AG10803 (cell line): Measurements from ENCODE around the gene RITA1.

Experiments used
- DNase-seq: peaks from one replicate; pipeline ENCODE4 v3.0.0; 2010; ENCODE audit warnings: low read depth
- H3K4me3 ChIP-seq: 2 replicates; pipeline ENCODE4 v1.5.1; 2011; ENCODE audit warnings: mild to moderate bottlenecking, low read length, control low read depth
- TF ChIP-seq, protein P1 (sequence below): conservative IDR thresholded peaks from 2 replicates; pipeline ENCODE4 v1.5.1; 2011; ENCODE audit warnings: mild to moderate bottlenecking, low read length, control low read depth, inconsistent platforms

RITA1 gene

DNA sequence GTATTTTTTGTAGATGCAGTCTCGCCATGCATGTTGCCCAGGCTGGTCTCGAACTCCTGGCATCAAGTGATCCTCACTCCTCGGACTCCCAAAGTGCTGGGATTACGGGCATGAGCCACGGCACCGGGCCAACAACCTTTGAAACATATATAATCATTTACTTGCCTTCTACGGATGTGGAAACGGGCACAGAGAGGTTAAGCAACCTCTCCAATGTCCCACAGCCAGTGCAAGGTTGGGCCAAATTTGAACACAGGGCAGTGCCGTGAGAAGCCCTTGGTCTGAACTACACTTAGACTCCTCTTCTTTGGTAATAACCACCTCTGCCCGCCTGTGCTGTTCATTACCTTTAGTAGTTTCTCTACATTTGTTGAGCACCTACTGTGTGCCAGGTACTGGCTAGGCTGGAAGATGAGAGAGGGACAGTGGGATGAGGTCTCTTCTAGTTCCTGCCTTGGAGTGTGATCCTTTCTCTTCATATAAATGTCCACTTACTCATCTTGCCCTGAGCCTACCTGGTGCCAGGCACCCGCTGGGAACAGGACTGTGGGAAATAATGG lies 2.4 kb upstream of the RITA1 start:
- TF ChIP-seq, protein P1, sequence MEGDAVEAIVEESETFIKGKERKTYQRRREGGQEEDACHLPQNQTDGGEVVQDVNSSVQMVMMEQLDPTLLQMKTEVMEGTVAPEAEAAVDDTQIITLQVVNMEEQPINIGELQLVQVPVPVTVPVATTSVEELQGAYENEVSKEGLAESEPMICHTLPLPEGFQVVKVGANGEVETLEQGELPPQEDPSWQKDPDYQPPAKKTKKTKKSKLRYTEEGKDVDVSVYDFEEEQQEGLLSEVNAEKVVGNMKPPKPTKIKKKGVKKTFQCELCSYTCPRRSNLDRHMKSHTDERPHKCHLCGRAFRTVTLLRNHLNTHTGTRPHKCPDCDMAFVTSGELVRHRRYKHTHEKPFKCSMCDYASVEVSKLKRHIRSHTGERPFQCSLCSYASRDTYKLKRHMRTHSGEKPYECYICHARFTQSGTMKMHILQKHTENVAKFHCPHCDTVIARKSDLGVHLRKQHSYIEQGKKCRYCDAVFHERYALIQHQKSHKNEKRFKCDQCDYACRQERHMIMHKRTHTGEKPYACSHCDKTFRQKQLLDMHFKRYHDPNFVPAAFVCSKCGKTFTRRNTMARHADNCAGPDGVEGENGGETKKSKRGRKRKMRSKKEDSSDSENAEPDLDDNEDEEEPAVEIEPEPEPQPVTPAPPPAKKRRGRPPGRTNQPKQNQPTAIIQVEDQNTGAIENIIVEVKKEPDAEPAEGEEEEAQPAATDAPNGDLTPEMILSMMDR = no peak
- no peak for DNase-seq
- H3K4me3 ChIP-seq = no peak overlapping the region

DNA sequence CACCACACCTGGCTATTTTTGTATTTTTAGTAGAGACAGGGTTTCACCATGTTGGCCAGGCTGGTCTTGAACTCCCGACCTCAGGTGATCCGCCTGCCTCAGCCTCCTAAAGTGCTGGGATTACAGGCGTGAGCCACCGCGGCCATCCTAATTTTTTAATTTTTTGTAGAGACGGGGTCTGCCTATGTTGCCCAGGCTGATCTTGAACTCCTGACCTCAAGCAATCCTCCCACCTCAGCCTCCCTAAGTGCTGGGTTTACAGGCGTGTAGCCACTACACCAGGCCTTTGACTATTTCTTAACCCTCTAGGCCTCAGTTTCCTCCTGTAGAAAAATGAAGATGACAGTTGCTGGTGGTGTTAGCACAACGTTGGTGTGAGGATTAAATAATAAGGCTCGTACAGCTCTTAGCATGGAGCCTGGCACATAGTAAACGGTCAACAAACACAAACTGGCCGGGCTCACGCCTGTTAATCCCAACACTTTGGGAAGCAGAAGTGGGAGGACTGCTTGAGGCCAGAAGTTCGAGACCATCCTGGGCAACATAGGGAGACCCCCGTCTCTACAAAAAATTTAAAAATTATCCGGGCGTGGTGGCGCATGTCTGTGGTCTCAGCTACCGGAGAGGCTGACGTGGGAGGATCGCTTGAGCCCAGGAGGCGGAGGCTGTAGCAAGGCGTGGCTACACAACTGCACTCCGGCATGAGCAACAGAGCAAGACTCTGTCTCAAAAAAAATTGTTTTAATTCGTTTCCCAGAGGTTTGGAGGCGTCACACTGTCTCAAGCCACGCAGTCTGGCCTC lies 1.2 kb upstream of the RITA1 start:
- peak overlapping the region; percentile 86 for H3K4me3 ChIP-seq
- DNase-seq = no peak
- TF ChIP-seq, protein P1 = no peak

GRCh38 chr12:113184900-113185179 lies 681 bp upstream of the RITA1 start:
- peak; percentile 89 for DNase-seq
- TF ChIP-seq, protein P1 = no peak
- peak overlapping the region; percentile 86 for H3K4me3 ChIP-seq

DNA sequence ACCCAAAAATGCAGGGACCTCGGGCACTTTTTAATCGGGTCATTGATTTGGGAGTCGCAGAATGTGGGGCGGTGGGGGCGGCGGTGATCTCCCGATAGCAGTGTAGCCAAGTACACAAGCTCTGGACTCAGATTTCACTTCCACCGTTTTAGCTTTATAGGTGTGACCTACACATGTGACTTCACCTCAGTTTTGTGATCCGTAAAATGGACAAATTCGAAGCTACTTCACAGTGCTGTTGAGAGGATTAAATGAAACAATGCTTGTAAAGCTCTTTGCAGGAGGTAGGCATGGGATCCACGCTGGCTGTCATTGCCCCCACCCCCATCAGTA lies 478 bp downstream of the RITA1 start:
- peak overlapping the region; percentile 86 for H3K4me3 ChIP-seq
- DNase-seq = no peak
- TF ChIP-seq, protein P1 = no peak

GRCh38 chr12:113186666-113187325 lies 1.3 kb downstream of the RITA1 start:
- TF ChIP-seq, protein P1 = no peak
- H3K4me3 ChIP-seq = peak overlapping the region; percentile 86
- DNase-seq = no peak

DNA sequence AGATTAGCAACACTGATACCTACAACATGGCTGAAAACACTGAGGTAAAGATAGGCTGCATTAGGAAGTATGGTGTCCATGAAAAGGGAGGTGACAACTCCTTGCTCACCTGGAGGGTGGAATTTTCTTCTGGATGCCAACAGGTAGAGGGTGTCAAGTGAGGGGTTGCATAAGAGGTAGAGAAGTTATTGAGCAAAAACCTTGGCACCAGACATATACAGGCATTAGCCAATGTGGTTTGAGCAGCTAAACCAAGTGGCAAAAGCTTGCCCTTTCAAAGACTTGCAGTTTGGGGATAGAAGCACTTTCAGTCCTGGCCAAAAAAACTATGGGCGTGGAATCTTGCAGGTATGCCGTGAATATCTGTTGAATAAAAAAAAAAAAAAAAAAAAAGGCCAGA lies 3.8 kb downstream of the RITA1 start:
- no peak for DNase-seq
- H3K4me3 ChIP-seq = no peak overlapping the region
- TF ChIP-seq, protein P1 = no peak

- peak; percentile 20 for DNase-seq
- TF ChIP-seq, protein P1 = no peak
Measured at GRCh38 chr12:113190761-113191160, 5.2 kb downstream of the RITA1 start.

More at GRCh38 chr12:113190761-113191160, 5.2 kb downstream of the RITA1 start:
- H3K4me3 ChIP-seq = no peak overlapping the region
